Left forelimb (tissue), 1 donor: ENCODE results near the gene RPL28.

Experiments used
- DNase-seq: peaks from one replicate; pipeline ENCODE4 v3.0.0-alpha.2; 2018; ENCODE audit warnings: low spot score

The RPL28 gene

DNA sequence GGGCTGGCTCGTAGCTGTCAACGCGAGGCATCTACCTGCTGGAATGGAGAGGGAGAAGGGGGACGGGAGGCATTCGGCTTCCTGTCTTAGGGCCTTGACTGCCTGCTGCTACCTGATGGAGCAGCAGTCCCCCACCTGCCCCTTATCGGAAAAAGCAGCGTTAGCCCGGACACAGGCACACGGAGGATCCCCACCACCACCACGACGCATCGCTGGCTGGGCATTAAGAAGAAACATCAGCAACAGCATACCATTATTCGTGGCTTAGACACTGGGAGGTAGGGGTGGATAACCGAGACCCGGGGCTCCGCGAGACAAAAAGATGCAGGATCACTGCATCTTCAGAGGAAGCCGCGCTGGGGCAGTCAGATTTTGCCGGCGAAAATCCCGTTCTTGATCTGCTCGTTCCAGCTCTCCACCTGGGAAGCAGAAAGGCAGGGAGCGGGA lies 32.4 kb upstream of the RPL28 start:
- DNase-seq, result no peak

DNA sequence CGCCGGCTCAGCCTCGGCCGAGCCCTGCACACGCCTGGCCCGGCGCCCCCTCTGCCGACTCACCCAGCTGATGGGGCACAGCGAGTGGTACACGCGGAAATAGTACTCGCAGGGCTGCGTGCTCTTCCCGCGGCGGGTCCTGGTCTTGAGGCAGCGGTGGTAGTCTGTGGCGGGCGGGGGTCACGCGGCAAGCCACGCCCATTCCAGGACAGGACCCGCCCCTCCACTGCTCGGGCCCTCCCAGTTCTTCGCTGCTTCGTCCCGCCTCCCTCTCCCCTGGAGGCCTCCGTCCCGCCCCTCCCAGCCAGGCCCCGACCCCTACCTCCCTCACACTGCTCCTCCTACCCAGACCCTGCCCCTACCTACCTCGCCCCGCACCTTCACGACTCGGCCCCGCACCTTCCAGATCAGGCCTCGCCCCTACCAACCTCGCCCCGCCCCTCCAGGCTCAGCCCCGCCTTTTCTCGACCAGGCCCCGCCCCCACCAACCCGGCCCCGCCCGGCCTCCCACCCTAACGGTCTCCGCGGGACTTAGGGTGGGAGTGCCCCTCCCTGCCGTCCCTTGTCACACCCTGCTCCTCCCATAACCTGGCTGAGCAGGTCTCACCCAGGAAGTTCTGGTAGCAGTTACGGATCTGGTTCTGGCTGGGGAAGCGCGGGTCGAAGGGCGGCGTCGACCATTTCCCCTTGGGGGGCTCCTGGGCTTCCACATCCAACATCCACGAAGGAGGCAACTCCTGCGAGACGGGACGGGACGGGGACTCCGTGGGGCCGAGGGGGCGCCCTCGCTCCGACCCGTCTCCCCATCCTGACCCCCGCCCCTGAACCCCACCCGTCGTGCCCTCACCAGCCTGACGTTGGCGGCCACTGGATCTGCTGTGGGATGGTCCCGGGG lies 31.7 kb upstream of the RPL28 start:
- no peak for DNase-seq

DNA sequence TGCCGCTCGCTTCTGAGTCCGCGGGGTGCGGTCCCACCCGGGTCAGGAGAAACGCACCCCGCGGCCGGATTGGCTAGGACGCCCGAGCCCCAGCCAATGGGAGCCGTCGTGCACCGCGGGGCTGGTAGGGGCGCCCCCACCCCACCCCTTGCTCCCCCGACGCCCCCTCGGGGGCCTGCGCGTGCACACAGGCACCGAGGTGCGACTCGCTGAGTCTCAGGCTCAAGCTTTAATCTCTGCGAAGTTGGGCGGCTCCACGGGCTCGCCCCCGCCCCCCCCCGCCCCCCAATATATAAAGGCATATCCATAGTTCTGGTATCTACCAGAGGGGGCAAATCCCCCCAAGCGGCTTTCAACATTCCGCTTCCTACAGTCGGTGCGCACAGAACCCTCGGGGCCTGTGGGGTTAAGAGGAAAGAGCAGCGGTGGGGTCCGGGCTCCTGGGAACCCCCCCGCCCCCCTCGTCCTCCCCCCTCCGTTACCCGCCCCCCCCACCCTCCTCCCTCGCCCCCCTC lies 31.0 kb upstream of the RPL28 start, which contains the start of gene COX6B2:
Gene COX6B2, minus strand, starts transcription at position 22 of the 515 bp plus-strand sequence. CDS start 198 bp downstream, outside the sequence.
- DNase-seq, result no peak

DNA sequence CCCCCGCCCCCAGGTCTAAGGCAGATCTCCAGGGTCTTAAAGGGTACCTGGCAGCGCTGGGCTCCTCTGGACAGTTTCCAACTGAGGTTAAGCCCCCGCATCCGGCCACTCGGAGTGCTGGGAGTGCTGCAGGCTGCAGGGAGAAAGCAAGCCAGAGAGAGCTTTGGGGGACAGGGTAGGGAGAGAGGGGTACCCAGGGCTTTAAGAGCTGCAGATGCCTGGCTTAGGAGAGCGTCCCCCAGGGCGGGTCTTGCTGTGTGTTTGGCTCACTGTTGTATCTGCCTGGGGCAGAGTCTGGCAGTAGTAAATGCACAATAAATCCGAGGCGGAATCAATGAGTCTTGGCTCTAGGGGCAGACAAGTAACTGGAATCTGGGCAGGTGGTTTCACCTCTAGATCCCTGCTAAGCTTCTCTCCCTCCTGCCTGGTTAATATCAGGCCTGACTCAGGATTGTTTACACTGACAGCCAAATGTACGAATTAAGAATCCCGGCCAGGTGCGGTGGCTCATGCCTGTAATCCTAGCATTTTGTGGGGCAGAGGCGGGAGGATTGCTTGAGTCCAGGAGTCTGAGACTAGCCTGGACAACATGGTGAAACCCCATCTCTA lies 30.4 kb upstream of the RPL28 start:
- no peak for DNase-seq

- no peak for DNase-seq
Observed at GRCh38 chr19:55358493-55358892, 27.2 kb upstream of the RPL28 start.

DNA sequence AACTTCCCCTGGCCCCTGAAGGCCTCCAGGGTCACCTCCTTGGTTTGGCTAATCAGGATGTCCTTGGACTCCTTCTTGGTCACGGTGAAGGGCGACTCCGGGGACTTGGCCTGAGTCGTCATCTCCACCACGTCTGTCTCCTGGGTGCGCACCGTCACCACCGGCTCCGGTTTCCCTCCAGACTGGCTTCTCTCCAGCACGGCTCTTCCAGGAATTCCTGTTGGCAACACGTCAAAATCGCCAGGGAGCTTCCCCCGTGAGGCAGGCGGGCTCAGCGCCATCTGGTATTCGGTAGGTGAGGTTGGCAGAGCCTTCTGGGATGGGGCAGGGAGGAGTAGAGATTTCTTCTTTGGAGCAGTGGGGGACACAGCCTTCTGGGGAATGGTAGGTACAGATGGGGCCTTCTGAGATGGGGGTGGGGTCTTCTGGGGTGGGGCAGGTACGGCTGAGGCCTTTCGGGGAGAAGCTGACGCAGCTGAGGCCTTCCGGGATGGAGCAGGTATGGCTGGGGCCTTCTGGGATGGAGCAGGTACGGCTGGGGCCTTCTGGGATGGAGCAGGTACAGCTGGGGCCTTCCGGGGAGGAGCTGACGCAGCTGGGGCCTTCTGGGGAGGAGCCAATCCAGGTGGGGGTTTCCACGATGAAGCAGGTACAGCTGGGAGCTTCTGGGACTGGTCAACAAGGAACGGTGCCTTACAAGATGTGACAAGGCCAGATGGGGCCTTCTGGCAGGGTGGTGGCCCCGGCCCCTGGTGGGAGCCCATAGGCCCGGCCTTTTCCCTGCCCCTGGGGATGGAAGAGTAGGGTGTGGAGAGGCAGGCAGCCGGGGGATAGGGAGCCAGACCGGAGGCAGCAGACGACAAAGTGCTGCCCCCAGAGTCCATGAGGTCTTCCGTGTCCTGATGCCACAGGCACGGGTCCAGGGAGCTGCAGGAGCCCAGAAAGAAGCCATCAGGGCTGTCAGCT lies 26.5 kb upstream of the RPL28 start:
- no peak for DNase-seq

DNA sequence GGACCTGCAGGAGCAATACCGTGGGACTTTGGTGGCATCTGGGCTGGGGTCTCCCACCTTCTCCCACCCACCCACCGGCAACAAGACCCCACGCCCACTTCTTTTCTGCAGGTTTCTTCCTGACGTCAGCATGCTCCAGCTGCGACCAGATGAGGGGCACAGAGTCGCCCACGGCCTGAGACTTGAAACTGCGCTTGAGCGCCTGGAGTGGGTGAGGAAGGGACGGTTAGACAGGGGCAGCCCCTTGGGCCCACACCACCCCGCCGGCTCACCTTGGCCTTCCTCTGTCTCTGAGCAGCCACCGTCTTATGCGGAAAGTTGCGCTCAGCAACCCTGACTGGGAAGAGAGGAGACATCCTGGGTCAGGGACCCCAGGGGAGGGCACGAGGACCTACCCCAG lies 24.8 kb upstream of the RPL28 start:
- no peak for DNase-seq

DNA sequence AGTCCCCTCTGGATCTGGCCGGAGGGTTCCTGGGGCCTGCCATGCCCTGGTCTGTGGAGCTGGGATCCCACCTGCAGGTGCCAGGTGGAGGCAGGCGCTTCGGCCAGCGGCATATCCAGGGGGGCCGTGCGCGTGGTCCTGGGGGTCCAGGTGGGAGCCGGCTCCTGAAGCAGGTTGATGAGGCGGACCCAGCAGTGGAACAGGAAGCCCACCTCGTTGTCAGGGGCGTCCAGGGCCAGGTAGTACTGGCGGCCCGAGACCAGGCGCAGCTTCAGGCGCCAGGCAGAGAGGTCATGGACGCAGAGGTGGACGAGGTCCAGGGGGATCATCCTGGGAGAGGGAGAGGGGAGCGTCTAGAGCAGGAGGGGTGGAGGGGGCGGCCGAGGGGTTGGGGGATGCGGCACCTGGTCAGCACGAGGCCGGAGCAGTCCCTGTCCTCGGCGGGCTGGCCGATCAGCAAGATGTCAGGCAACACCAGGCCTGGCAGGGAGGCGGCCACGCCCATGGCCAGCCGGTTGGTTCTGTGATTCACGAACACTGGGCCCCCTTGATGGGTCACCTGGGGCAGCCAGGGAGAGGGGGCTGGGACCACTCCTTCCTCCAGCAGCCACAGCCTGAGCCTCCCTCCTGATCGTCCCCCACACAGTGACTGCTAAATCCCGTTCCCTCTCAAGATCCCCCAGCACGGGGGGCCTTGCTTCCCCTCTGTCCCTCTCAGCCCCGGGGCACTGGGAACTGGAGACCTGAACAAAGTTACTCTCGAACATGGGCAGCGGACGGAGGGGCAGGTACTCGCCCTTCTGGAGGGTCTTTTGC lies 23.4 kb upstream of the RPL28 start:
- DNase-seq, result no peak

- DNase-seq, result no peak
Observed at GRCh38 chr19:55362990-55363716, 22.6 kb upstream of the RPL28 start, which contains the start of gene GARIN5B. Gene GARIN5B, minus strand, starts transcription at chr19:55363260. Its CDS starts 194 bp downstream, at chr19:55363066.

GRCh38 chr19:55365245-55365644 lies 20.5 kb upstream of the RPL28 start:
- DNase-seq, result no peak

GRCh38 chr19:55365964-55366363 lies 19.8 kb upstream of the RPL28 start:
- no peak for DNase-seq

DNA sequence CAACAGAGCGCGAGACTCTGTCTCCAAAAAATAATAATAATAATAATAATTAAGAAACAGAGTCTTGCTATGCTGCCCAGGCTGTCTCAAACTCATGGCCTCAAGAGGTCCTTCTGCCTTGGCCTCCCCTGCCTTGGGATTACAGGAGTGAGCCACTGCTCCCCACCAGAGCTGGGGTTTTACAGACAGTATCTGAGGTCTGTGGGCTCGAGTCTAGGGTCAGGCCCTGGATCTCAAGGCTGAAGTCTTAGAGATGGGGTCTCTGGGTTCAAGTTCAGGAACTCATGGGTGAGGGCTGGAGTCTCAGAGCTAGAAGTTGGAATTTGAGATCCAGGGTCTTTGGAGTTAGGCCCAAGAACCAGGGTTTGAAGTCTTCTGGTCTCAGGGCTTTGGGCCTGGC lies 18.9 kb upstream of the RPL28 start:
- DNase-seq, result no peak

DNA sequence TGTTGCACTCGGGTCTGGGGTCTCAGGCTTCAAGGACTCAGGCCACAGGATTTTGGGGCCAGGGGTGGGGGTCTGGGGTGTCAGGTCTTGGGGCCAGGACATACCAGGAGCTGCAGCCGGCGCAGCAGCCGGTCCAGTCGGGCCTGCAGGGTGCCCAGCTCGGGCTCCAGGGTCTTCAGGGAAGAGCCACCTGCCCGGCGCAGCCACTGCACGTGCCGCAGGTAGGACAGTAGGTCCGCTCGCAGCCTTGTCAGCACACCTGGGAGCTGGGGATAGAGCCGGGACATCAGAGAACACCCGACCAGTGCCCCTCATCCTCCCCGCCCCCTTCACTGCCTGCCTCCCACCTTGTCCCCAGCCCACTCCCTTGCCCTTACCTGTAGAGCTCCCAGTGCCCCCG lies 17.6 kb upstream of the RPL28 start:
- DNase-seq, result no peak

- no peak for DNase-seq
Observed at GRCh38 chr19:55368701-55369563, 16.8 kb upstream of the RPL28 start.

GRCh38 chr19:55369653-55370304 lies 16.0 kb upstream of the RPL28 start:
- DNase-seq, result no peak

DNA sequence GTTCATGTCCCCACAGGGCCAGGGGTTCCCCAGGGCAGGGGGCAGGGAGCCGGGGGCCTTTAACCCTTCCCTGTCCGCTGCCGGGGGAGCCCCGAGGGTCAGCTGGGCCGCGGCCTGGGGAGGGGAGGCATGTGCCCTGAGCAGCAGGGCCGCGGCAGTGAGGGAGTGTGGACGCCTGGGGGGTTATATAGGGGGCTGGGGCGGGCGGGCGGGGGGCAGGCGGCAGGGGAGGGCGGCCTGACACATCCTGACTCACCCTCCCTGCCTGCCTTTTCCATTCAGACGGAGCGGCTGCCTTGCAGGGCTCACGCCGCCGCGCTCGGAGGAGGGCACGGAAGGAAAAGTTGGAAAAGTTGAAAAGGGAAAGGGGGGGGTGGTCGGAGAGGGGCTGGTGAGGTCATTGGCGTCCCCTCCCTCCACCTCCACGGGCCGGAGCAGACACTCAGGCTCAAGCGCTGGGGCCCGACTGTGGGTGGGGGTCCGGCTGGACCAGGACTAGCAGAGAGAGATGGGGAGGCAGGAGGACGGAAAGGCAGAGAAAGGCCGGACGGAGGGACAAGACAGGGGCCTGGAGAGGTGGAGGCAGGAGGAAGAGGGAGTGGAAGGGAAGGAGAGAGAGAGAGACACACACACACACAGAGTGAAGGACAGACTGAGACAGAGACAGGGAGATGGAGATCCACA lies 15.3 kb upstream of the RPL28 start, which contains the start of gene IL11:
Gene IL11, minus strand, starts transcription at position 159 of the 684 bp plus-strand sequence. Its CDS starts 153 bp downstream, at position 6.
- no peak for DNase-seq

DNA sequence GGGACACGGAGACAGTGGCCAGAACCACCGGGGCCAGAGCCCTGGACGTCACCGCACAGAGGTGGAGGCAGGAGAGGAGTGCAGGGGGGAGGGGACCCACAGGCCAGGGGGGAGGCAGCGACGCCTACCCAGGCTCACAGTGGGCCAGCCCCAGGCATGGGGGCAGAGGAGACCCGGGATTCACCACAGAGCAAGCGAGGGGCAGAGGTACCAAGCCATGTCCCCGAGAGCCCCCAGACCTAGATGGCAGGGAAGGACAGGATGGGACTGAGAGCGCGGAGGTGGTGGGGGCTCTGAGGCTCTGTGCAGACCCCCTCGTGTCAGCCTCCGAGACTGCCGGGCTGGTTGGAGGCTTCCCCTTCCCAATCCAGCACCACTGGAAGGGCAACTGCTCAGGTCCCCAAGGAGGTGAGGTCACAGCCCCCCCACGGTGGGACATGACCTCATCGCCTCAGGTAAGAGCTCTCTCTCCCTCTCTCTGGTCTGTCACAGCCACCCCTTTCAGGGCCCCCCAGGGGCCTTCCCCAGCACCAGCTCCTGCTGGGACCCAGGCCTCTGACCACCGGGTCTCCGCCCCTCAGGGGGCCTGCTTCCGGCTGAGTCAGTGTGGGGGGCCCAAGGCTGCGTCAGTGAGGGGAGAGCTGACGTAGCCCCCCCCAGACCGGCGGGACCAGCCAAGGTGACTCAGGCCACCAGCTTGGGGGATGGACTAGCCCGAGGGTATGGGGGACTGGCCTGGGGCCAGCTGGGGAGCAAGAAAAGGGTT lies 13.2 kb upstream of the RPL28 start:
- DNase-seq, result no peak
